Right renal cortex interstitium (tissue), 3 donors: ENCODE measurements around the gene ZCCHC2. TPM values are rescaled to one million over a fixed set of nuclear protein-coding genes. Genes with fewer than 3 reads are reported as not detected.

Source experiments
- DNase-seq, 3 donors: peaks; one replicate each; pipeline ENCODE4 v3.0.0-alpha.2; 2013; ENCODE audit warnings: low read depth in 3 of 3, low spot score in 2 of 3
- polyA plus RNA-seq, 3 donors: library from polyadenylated mRNA; unstranded; fragments of 120-200 nt; gene quantifications; one replicate each; pipeline ENCODE4 v1.2.1, GENCODE V29; 2013; ENCODE audit not compliant: insufficient read length in 3 of 3

ZCCHC2 gene
- polyA plus RNA-seq, 3 donors, result 14.5 to 16.5 (median 15.6) TPM

DNA sequence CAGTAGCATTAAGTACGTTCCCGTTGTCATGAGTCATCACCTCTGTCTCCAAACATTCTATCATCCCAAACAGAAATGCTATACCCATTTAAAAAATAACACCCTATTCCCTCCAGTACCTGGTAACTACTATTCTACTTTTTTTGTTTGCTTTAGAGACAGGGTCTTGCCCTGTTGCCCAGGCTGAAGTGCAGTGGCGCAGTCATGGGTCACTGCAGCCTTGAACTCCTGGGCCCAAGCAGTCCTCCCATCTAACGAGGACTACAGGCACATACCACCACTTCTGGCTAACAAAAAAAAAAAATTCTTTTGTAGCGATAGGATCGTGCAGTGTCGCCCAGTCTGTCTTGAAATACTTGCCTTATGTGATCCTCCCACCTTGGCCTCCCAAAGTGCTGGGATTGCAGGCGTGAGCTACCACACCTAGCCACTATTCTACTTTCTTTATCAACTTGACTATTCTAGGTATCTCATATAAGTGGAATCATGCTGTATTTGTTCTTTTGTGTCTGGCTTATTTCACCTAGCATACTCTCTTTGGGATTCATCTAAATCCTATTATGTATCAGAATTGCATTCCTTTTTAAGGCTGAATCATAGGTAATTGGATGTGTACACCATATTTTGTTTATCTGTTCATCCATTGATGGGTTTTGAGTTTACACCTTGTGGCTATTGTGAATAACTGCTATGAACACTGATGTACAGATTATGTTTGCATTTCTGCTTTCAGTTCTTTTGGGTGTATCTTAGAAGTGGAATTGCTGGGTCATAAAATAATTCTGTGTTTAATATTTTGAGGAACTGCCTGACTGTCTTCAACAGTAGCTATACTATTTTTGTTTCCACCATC is 14.4 kb downstream of the ZCCHC2 start:
- DNase-seq, result no peak

DNA sequence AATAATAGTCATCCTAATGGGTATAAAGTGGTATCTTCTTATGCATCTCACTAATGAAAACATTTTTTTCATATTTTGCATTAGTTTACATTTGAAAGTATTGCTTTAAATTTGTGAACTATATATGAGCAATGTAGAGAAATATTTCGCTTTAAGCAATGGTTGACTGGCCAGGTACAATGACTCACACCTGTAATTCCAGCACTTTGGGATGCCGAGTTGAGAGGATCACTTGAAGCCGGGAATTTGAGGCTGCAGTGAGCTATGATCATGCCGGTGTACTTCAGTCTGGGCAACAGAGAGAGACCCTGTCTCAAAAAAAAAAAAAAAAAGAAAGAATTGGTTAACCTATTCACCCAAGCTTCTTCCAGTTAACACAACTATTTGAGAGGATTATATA is 15.1 kb downstream of the ZCCHC2 start:
- no peak for DNase-seq

DNA sequence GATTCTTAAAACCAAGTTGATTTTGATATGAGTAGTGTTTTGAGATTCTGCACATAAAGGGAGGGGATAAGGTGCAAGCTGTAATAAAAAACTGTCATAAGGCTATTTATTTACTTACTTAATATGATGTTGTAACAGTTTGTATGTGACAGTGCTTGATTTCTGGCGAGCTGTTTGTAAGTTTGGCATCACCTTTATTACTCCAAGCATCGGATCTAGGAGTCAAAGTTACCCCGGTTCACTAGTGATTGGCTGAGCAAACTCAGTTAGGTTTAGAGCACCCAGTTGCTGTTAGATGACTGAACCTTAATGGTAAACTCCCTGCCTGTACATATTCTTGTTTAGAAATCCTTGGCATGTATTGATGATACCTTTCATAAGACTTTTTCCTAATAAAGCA is 16.1 kb downstream of the ZCCHC2 start:
- no peak for DNase-seq

DNA sequence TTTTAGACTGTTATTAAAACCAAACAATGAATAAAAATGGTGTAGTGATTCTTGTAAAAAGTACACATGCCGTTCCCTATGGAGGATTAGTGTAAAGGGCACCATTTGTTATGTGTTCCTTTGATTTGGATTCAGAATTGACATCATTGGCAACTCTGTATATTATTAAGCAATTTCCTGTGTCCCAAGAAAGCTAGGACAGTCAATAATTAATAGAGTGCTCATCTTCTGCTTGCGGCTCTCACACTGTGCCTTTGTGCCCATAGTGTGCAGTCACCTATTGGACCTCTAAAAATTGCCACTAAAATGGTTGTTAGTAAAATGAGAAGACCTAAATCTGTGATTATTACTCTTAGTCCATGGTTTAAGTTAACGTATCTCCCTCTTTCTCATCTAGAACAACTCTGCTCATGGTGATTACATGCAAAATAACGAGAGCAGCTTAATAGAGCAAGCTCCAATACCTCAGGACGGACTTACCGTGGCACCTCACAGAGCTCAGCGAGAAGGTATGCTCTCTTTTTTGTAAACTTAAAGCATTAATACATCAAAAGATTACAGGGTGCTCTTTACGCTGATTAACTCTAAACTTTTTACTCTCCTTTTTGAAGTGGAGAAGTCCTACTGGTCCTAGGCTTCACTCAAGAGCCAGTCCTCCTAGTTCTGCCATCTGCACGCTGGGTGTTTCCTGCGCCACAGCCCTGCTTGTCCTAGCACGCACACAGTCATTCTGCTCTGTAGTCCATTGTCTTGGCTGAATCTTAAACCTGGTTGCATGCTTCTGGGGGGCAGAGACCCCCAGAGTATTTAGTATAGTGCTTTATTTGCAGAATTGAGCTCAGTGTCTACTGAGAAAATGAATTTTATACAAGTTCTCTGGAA is 16.7 kb downstream of the ZCCHC2 start:
- DNase-seq, result no peak

DNA sequence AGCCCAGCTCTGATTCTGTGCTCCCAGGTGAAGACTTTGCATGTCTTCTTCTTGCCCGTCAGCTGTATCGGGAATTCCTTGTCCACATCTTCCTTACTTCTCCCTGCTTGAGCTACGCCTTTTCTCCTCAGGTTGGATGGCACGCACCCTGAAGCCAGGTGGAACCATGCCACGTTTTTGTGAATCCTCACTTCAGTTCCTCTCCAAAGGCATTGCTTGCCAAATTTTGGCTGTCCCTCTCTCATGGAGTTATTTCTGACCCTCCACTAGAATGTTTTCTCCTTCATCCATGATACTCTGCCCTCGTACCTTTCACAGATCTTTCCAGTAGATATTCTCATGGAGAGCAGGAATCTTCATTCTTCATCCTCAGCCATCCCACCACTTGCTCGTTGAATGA is 20.2 kb downstream of the ZCCHC2 start:
- DNase-seq, result no peak

DNA sequence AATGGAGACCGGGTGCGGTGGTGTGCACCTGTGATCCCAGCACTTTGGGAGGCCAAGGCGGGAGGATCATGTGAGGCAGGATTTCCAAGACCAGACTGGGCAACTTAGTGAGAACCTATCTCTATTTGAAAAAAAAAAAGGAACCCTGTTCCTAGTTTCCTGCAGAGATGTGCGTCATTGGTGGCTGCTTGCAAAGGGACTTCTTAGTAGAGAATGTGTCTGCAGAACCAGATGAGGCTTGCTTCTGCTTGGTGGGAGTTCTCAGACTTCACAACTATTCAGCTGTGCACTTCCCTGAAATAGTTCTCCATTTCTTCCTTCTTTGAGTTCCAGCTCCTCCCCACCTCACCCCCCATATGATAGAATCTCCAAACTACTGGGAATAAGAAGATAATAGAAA is 22.3 kb downstream of the ZCCHC2 start:
- DNase-seq, result no peak

DNA sequence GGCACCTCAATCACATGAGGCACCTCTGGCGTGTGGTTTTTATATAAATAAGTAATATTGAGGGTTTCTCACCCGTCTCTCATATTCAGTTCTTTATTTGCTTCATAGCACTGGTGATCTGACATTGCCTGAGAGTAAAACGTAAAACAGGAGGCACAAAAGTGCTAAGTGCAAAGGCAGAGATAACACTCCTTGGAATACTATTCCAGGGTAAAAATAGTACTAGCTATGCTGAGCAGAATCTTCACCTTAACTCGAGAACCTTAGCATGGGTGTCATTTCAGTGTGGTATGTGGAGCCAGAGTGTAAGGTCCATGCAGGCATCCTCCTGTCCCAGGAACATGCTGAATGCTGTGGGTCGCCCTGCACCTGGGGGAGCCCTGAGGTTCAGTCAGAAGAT is 26.9 kb downstream of the ZCCHC2 start:
- no peak for DNase-seq

DNA sequence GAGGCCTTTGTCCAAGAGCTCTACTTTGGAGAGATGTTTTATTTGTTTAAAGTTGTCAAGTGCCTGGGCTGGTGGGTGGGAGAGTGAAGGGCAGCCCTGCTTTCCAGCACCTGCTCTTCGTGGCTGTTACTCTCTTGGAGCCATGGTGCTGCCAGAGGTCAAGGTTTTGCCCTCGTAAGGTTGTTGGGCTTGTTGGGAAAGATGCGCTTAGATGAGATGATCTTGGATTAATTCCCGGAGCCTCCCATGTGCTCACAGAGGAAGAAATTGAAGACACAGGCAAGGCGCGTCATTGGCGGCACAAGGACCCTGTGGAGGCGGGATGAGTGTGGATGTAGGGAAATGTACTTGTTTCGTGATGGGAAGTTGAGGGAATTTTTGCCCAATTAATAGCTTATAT is 27.9 kb downstream of the ZCCHC2 start:
- no peak for DNase-seq

DNA sequence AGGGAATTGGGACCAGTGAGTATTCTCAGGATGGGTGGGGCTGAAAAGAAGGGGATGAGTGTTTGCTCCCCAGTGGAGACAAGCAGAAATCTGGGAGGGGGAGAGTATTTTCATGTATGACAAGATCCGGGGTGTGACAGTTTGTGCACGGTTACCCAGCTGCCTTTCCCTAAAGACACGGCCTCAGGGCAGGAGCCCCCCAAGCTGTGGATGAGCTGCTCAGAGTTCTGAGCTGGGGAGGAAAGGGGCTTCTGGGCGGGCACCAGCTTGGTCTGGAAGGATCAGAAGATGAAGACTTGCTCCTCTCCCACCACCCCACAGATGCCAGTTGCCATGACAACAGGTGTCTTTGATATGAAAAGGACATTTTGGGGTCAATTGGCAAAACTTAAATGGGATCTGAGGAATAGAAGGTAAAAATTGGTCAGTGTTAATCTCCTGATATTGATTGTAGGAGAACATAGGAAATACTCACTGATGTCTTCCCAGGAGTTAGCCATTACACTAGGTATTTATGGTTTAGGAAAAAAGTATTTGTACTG is 29.2 kb downstream of the ZCCHC2 start:
- DNase-seq, result no peak

DNA sequence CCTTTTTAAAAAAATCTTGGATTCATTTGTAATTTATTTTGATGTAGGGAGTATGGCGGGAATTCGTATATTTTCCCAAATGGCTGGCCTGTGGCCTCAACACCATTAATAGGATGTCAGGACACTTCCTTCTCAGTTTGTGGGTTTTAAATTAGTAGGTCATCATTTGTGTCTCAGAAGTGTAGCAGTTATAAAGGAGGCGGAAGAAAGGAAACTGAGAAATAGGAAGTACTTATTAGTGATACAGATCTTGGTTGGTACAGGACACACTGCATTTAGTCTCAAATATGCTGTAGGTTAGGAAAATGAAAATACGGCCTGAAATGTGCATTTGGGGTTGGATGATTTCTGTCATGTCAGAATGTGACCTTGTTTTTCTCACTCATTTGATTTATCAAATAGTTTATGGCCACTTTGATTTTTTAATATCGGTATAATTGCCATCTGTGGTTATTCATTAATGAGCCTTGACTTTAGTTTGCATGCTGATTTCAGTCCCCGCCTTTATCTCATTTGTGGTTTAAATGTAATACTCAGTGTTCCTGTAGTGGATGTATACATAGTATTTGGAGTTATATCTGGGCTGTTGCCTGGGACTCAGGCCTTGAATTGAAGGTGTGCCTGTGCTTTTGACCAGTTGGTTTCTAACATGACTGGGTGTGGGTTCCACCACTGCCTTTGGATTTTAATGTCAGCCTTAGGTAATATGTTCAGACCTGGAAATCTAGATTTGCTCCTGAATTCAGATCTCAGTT is 31.4 kb downstream of the ZCCHC2 start:
- DNase-seq, result no peak

DNA sequence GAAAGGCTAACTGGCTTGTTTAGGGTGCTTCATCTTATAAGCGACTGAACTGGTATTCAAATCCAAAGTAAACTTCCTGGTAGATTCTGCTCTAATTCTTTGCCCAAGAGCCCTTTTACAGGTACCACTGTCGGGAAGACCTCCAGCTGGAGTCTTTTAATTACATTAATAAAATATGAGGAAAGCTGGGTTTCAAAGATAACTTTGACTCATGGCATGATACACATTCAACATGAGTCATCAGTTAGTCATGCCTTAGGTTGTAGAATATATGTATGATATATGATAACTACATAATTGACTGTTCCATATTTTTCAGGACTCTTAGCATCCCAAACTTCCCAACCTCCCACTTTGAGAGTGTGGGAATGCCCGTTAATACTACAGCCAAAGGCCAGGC is 32.3 kb downstream of the ZCCHC2 start:
- DNase-seq, result no peak

DNA sequence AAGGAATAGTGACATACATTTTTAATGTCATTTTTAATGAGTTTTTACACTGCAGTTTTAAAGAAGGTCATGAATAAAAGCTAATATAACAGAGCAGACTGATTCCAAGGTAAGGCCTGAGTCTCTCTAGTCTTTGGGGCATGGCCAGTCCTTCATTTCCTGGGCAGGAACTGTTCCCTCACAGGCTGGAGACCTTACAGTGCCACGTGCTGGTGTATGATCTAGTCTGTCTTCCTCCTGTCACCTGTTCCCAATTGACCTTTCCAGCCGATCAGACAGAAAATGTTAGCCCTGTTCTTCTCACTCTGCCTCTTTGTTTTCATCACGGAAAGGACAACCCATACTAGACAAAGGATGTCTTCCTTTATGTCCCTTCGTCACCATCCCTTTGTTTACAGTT is 33.6 kb downstream of the ZCCHC2 start:
- no peak for DNase-seq

DNA sequence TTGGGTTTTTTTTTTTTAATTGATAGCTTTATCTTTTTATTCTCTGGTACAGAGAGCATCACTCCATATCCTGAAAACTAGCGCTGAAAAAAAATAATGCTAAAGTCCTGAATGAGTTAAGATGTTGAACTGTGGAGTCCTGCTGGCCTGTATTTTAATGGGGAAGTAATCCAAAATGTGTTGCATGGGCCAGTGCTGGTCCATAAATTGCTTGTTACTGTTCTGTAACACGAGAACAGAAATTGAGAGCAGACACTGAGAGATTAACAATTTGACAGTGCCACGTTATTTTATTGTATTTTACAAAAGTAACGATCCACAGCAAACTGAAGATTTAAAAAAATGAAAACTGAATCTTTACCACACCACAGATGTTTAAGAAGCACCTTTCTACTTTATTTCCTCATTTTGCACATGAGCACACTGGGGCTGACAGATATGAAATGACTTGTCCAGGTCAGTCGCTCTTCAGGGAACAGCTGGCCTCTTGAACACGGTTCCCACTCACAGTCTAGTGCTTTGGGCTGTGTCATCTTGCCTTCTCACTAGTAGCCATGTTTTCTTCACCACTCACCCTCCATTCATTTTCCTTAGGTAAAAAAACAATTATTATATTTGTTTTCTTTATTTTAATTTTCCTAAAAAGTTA is 35.3 kb downstream of the ZCCHC2 start:
- DNase-seq, result no peak

DNA sequence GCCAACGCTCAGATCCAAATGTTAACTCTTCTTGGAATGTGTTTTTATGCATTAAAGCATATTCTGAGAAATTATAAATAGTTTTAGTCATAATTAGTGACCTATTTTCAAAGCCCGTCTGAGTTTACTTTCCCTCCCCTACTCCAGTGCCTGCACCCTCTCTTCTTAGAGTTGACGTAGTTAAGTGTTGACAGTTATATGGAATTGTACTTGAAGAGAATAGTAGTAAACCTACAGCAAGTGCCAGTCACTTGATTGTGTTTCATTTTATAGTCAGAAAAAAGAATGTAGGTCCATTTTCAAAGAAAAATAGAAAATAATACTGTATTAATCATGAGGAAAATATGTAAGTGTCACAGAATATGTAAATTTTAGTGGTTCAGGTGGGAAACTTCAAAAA is 41.2 kb downstream of the ZCCHC2 start:
- no peak for DNase-seq

DNA sequence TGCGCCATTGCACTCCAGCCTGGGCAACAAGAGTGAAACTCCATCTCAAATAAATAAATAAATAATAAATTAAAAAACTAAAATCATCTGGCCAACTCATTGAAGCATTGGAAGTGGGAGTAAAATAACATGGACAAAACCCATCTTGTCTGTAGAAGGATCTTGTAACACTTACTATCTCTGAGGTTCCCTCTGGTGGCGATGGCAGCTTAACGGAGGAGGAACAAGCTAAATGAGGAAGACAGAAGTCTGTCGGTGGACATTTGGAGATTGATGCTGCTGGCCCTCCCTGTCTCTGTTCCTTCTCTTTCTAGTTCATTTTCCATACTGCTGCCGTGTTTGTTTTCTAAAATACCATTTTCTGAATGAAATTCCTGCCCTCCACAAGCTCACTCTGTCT is 43.4 kb downstream of the ZCCHC2 start:
- no peak for DNase-seq

DNA sequence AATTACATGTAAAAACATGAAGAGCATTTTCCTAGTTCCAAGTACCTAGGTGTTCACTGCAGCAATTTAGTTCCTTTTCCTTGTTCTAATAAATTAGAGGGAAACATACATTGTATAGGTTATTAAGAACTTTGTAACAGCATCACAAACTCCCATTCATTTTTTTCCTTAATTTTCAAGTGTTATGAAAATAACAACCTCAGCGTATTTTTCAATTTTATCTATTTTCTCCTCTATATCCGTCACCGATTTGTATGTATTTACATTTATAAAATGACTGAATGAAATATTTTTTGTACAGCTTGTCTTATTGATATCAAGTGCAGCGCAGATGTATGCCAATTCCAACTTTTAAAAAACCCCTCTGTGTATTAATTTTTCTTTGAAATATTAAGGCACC is 44.0 kb downstream of the ZCCHC2 start:
- DNase-seq, result no peak

DNA sequence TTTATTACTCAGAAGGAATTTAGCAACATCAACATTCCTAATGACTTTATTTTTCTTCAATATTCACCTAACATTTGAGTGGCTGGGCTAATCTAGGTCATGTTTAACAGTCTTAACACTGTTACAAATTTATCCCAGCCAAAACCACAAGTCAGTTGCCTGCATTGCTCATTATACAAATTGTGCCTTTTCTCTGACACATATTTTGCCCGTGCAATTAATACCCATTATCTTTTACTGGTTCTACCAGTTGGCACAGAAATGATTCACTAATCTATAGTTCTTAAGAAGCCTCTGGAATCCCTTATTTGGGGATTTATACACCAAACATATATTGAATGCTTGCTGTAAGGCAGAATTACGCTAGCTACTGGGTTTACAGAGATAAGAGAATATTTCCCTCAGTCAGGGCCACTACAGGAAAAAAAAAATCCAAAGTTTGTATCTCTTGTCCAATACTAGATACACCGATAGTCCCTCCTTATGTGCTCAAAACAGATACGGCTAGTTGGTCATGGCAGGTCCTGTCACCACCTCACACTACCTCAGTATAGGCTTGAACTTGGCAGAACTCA is 46.3 kb downstream of the ZCCHC2 start:
- DNase-seq, result no peak

DNA sequence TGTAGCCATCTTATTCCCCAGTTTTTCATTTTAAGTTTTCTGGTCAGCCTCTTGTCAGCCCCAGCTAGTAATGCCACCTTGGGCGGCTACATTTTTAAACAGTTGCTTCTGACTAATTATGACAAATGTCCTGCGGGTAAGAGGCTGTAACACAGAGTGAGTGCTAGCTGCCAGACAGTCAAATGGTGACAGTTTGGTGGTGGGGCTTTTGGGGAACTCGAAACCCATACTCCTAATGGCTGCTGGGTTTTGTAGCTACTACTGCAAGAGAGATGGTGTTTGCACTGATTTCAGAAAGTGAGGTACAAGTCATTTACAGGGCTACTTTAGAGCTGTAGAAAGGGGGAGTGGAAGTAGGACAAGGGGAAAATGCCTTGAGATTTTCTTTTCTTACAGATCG is 48.2 kb downstream of the ZCCHC2 start:
- DNase-seq, result no peak

DNA sequence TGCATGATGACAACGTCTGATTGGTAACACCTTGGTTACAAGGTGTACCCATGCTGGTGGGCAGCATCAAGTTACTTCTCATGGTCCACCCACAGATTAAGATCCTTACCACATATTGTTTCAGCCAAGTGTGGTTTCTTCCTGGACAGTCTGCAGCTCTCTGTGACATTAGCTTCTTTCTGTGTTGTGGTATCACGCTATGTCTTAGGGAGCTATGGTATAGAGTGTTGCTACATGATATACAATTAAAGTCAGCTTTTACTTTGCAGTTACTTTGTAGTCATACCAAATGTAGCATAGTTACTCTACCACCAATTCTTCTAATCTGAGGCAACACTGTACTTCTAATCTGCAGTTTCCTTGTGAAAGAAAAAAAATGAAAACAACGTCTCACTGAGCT is 48.8 kb downstream of the ZCCHC2 start:
- DNase-seq, result no peak

DNA sequence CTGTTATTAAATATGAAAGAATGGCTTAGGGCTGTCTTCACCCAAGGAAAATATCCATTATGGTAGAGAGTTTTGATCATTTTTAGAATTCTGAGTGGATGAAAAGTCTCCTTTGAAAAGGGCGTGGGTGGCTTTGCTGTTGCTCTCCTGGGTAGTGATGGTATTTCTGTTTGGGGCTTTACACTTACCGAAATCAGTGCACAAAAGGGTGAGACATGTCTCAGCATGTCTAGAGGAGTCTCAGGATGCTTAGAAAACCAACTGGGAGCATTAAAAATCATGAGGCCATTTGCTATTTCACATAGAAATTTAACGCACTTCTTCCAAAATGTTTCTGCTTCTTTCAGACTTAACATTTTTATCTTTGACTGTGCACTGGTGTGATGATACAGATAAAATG is 49.6 kb downstream of the ZCCHC2 start:
- no peak for DNase-seq
